GM18520 (cell line): ENCODE data around the gene SP9.

ENCODE experiments used
- ATAC-seq: cut with Tn5 transposase; IDR thresholded peaks from one replicate; pipeline ENCODE4 v1.9.1; 2021; ENCODE audit not compliant: unreplicated experiment

SP9 gene

DNA sequence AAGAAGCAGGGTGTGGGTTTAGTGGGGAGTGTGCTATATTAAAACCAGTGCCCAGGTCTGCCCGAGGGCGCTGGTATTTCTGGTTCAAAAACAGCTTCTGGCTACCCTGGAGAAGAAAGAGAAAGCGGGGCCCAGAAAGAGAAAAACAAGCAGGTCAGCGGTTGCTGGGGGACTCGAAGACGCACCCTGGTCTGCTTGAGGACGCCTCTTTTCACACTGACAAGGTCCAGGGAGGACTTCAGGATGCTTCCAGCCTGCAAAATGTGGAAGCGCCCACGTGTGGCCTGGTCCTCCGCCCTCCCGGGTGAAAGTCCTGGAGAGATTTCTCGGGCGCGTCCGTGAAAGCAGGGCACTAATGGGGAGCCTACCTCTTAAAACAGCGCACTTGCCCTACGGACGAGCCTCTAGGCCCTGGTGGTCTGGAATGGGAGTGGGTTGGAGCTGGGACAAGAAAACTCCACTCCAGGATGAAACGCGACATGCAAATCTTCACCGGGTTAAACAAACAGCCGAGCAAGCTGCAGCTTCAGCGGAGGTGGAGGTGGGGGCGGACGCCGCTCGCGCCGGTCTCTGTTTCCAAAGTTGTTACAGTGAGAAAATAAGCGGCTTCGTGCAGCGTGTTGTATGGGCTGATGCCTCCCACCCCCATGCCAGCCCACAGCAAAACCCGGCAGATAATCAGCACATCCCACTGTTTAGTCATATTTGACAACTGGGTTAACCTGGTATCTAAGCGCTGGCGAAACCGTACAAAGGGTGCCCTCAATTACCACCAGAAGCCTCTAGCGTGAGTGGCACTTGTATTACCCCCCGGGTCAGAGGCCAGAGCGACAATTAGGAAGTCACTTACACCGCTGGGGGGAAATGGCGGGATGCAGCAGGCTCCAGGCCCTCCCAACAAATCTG, 1.1 kb upstream of the SP9 start:
- no peak for ATAC-seq

DNA sequence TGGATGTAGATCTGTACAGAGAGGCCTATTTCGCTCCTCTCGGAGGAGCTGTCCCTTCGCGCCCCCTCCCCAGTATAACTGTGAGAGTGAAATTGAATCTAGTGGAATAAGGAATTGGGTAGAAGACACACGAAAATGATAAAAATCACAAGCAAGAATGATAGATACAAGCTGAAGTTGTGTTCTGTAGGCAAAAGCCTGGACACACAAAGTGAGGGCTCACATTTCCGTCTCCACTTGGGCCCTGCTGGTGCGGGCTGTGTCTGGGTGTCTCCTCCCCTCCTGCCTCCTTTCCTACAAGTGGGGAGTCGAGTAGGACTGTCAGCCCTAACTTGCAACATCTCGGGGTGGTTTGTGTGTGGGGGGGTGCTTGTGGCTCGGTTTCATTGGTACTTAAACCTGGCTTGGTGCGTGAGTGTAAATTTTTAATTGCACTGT, 457 bp upstream of the SP9 start:
- ATAC-seq, result no peak

DNA sequence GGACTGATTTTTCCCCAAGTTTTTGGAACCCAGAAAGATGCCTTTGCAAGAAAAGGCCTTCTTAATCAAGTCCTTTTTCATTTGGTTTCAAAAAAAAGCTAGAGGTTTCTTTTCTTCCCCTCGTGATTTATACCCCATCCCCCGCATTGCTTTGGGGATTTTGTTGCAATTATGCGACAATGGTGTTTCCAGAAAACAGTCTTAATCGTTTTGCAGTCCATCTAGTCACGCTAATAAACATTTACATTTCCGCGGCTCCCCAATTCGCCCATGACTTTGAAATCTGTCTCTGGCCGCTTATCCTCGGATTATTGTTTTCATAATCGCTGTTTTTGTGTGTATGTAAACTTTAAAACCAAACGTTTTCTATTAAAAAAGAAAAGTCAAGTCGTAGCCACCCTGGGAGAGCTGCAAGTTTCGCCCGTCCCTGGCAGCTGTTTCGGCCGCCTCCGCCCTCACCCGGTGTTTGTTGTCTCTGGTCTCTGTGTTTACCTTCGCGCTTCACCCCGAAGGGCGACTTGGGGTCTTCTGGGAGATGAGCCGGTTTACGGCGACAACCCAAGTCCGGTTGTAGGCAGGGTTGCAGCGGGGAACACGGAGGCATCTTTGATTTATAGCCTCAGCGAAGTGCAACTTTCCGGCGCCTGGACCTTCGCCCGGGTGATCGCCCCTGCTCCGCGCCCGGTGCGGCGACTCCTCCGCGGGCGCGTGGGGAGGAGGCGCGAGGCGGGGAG, 667 bp downstream of the SP9 start:
- ATAC-seq, result no peak

DNA sequence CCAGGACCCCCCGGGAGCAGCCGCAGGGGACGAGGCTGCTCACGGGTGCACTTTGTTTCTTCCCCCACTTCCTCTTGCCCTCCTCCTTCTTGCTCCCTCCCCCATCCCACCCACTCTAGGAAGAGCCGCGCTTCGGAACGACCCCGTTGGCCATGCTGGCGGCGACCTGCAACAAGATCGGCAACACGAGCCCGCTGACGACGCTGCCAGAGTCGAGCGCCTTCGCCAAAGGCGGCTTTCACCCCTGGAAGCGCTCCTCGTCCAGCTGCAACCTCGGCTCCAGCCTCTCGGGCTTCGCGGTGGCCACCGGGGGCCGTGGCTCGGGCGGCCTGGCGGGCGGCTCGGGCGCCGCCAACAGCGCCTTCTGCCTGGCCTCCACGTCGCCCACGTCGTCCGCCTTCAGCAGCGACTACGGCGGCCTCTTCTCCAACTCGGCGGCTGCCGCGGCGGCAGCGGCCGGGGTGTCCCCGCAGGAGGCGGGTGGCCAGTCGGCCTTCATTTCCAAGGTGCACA, 1.3 kb downstream of the SP9 start:
- ATAC-seq, result no peak

DNA sequence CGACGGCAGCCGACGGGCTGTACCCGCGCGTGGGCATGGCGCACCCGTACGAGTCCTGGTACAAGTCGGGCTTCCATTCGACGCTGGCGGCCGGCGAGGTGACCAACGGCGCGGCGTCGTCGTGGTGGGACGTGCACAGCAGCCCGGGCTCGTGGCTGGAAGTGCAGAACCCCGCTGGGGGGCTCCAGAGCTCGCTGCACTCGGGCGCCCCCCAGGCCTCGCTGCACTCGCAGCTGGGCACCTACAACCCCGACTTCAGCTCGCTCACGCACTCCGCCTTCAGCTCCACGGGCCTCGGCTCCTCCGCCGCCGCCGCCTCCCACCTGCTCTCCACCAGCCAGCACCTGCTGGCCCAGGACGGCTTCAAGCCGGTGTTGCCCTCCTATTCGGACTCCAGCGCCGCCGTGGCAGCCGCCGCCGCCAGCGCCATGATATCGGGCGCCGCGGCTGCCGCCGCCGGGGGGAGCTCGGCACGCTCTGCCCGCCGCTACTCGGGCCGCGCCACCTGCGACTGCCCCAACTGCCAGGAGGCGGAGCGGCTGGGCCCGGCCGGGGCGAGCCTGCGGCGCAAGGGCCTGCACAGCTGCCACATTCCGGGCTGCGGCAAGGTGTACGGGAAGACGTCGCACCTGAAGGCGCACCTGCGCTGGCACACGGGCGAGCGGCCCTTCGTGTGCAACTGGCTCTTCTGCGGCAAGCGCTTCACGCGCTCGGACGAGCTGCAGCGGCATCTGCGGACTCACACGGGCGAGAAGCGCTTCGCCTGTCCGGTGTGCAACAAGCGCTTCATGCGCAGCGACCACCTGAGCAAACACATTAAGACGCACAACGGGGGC, 2.0 kb downstream of the SP9 start:
- ATAC-seq, result no peak

DNA sequence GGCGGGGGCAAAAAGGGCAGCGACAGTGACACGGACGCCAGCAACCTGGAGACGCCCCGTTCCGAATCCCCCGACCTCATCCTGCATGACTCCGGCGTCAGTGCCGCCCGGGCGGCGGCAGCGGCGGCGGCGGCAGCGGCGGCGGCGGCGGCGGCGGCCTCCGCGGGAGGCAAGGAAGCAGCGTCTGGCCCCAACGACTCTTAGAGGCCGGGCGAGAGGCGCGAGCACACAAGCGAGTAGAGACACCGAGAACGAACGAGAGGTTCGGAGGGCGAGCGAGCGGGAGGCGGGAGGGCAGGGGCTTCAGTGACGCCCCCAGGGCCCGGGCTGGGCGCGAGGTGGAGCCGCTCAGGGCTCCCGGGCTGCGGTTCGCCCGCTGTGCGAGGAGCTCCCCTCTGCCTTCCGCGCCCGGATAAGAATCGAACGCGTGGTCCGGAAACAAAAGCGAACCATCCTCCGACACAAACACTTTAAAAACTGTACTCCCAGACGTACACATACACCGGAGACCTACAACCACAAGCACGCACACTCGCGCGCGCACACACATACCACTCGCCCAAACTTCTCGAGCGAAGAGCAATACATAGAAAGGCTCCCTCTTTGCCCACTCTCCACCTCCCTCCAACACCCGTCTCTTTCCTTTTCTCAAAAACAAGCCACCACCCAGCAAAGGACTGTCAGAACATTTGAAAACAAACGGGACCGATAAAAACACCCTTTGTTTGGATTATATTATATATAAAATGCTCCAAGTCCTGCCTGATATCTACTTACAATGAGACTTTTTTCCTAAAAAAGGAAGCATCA, 2.8 kb downstream of the SP9 start:
- ATAC-seq, result no peak

DNA sequence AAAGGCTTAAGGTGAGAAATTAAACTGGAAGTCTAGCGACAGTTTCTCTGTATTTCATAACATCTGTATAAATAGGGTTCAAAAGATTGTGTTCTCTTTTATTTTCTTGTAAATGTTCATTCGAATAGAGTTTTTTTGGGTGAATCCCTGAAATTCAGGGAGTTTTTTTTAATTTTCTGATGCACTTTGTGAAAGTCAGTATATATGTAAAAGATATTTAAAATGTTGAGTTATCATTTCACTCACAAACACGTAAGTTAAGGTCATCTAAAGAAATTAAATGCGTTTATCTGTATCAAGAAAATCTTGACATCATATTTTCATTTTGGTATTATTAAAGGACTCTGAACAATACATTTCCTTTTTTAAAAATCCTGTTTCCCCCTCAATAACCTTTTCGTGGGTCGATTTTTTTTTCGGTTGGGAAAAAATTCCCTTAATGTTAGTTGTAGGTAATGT, 3.4 kb downstream of the SP9 start:
- ATAC-seq, result no peak

DNA sequence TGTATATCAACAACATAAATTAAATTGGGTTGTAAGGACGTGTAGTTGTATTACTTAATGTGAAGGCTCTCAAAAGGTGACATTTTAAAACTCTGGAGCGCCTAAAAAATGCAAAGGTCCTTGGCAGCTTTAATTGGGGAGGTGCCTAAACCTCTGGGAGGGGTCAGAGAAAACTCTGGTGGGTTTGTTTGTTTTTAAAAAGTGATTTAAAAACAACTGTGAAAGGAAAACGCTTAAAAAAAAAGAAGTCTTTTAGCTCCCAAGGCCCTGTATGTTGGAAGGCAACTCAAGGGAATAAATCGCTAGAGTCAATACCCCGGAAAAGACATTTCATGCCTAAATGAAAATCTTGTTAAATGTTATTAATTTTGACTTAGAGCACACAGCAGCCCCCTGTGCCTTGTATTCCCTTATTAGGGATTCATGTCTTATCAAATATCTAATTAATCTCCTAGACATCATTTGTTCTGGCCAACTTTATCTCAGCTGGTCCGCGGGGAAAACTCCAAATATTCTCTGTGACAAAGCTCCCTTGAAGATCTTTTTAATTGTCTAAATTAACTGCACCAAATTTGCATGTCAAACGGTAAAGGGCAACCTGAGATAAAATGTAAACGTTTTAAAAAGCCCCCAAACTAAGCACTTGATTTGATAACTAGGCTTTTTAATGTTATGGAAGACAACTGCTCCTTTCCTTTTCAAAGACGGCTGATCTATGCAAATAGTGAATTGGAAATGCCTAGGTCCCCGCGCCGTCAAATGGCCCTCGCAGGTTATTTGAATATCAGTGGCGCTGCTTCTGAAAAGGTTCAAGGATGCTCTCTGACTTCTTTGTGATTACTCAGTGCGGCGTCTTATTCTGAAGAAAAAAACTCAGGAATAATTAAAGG, 4.2 kb downstream of the SP9 start:
- ATAC-seq, result no peak

DNA sequence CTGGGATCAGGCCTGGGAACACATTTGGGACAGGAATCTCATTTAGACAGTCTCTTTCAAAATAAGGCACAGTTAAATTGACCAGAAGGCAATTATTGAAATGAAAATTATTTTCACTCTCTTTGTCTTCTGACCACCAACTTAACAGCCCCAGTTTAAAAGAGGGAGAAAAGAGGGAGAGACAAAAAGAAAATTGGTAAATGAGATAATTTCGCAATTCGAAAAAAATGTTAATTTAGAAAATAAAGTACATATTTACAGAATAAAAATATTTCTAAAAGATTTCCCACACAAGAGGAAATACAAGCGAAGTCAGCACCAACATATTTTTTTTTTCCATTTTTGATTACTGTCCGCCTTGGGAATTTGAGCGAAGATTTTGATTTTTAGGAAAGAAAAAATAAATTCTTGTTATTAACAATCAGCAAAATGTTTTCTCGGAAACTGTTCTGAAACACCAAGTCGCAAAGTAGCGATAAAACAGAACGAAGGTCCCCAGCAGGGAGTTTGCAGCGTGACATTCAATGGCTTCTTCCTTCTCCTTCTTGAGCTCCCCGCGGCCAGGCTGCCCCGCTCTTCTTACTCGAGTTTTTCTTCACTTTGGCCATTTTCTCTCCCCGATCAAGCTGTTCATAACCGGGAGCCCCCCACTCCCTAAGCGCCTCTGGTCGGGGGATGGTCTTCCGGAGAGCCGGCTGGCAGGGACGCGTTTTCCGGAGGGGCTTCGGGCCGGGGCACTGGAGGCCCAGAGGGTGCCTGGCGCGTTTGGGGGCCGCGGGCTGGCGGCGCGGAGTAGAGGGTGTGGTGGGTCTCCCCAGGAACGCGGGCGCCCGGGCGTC, 5.0 kb downstream of the SP9 start:
- ATAC-seq, result no peak

DNA sequence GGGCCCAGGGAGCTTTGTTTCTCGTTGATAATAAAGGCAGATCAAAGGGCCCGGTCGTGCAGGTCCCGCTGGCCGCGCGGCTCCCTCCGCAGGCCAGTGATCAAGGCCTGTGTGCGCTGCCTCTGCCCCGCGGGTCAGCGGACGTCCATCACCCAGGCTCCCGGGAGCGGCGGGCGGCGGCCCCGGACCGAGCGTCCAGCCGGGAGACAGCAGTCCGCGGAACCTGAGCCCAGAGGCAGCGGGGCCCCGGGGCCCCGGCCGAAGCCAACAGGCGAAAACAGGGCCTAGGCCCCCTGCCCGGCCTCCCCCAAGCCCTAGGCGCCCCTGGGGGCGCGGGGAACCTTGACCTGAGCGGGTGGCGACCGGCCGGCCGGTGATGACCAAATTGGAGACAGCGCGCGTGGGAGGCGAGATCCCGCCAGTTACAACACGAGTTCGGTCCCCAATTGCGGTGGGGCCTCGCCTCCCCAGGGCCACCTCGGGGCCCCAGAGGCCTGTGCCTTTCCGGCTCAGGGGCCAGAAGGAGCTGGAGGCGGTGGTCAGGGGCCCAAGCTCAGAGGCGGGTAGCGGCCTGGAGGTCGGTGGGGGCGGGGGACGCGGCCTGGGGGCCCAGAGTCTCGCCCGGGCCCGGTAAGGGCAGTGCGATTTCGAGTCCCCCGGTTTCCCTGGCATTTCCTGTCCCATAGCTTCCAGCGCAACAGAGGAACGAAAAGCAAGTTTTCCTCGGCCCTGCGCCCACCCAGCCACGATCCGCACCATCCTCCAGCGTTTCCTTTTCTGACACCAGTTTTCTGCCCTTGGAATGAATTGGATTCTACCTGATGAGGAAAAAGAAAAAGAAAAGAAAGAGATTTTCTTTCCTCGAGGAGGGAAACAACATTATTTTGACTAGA, 5.9 kb downstream of the SP9 start:
- no peak for ATAC-seq

DNA sequence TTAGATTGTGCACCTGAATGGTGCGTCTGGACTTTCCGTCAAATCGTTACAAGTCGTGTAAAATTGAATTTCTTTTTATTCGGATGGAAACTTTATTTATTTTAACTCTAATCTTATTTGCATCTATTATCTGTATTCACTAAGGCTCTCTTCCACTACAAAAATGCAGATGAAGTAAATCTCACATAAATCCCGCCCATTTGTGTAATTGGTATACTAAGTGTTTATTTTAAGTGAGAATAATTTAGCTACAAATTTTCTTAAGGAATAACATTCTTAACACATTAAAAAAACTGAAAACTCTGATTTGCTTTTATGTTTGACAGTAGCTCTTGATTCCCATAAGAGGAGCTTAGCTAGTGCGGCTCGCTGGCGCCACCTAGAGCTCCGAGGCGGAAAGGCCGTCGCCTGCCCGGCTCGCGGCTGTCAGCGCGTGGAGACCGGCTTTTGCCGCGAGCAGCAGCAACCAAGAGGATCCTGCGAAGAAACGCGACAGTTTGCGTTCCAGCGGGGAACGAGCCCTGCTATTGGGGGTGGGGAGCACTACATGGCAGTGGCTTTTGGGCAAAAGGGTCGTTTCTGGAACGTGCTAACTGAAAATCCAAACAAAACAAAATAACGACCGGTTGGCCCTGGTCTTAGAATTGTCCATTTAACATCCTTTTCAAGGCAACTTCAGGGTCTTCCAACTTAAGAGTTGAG, 6.7 kb downstream of the SP9 start:
- ATAC-seq, result peak; percentile 59

DNA sequence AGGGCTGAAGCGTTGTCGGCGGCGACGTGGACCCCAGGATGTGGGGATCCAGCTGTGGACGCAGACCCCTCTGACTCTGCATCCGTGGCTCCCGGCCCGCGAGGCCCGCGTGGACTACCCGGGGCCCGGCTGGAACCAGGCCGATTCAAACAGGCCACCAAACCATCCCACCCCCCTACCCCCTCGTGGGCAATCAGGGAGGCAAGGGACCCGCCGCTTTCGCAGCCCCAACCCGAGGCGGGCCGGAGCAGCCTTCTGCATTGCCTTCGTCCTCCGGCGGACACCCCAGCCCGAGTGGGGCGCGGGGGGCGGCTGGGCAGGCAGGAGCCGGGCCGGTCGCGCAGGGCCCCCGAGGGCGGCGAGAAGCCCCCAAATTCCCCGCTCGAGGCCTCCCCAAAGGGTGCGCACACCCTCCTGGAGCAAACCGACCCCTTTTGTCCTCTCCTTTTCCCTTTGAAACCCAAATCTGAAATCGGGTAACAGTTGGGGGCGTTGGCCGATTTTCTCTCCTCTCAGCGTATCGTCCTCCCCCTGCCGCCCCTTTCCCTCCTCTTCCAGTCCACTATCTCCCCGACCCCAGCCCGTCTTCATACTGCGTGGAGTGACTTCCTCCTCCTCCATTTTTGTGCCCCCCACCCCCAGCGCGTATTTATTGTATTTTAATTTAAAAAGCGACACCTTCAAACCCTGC, 7.4 kb downstream of the SP9 start:
- ATAC-seq, result no peak

DNA sequence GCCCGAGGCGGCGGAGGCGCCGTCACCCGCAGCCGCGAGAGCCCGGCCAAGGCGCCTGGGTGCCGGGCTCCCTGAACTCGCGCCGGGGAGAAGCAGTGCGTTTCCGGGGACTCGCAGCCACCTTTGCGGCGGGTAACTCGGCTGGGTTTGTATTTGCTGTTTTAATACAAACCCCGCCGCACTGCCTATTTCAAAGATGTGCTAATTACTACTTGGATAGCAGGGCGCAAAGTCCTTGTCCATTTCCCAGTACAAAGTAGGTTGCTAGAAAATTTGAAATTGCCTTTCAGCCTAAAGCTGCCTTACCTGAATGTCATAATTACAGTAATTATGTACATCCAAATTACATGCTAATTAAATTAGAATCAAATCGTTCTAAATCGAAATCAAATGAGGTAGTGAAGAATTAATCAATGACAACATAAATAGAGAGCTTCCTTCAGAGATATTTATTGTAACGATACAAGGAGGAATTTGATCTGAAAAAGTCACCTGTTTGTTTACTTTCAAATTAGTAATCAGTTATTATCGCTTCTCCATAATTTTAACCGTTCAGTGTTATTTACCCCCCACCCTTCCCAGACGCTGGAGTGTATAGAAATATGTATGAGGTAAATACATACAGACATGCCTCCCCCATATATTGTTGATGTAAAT, 8.1 kb downstream of the SP9 start:
- no peak for ATAC-seq

DNA sequence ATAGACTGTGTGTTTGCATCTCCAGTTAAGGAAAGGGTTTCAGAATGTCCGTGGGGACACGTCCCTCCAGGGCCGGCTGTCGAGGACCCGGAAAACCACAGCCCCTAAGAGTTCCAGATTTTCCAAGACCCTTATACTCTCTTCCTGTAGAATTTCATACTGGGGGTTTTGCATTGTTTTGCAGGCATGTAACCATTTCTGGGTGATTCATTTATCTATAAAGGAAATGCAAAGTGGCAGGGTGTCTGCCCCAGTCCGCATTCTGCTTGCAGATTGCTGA, 8.5 kb downstream of the SP9 start:
- ATAC-seq, result no peak

DNA sequence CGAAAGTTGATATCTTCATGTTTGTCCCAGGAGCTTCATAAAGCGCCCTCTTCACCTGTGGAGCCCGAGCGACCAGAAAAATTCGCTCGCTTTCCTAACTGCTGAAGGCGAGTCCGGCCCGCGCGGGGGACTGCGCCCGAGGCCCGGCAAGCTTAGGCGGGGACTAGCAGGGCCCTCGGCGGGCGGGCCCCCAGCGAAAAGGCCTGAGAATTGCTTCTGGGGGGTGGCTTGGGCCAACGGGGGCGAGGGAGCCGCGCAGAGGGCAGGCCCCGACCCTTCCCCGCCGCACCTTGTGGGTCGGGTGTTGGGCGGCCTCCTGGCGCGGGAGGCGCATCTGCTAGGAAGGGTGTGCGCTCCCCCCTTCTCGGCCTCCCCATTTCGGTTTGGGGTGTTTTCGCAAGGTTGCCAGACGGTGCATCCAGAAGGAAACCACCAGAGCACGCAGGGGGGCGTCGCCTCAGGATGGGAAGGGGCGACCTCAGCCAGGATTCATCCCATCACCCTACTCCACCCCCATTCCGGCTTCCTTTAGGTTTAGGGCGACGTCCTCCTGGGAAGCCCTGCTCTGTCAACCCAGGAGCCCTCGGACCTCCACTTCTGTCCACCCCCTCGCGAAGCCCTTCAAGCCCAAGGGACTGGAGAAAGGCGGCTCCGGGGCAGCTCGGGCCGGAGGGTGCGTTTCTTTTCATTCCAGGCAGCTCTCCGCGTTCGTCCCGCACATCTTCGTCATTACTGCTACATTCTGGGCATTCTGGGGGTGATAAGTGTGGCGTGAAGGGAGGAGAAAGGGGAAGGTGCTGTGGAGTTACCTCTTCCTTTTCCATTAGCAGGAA, 9.1 kb downstream of the SP9 start:
- ATAC-seq, result no peak
